ENCODE results near the gene KRTAP26-1. TPM values are rescaled to one million over a fixed set of nuclear protein-coding genes. Genes with fewer than 3 reads are reported as not detected.

Gene KRTAP26-1
- polyA plus RNA-seq, 3 donors: not detected

DNA sequence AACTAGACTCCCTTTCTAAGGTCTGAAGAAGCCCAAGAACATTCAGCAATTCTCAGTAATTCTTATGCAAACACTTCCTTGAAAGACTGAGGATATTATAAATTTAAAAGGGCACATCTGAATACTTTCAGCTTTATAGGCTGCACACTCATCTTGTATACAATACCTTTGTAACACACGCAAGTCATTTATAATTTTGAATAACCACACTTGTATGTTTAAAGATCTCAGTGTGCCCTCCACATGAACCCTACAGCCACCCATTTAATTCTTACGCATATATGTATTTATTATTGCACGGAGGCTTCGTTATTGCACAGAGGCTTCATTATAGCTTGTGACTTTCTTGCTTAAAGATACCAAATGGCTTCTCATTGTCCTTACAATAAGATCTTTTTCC lies 18.6 kb upstream of the KRTAP26-1 start:
- no peak overlapping the region for H3K4me3 Mint-ChIP-seq
- intact Hi-C loops (cut with micrococcal nuclease): no loop called here
- no peak for DNase-seq
- 100% methylated on average over 2 of the region's 4 CpGs for WGBS (ENCODE audit: insufficient coverage)
- no peak overlapping the region for H3K4me2 ChIP-seq (replicated peaks; ENCODE audit: extremely low read depth, low read length, poor library complexity, severe bottlenecking)
- no peaks in the 10 kb centered on the region for H3K9me3 ChIP-seq (replicated peaks in 1 of 2; ENCODE audit: control insufficient read depth in 1 of 2, insufficient read depth in 1 of 2, low read length in 2 of 2)
- H3K4me3 ChIP-seq (replicated peaks in 1 of 3; ENCODE audit: low read depth in 2 of 3, low read length in 3 of 3): no peak overlapping the region
- TF ChIP-seq CTCF (IDR thresholded peaks at IDR 0.05): no peak
- peaks cover 0 to 2% (median 0%) of the 10 kb centered on the region in 7 donors for H3K9me3 Mint-ChIP-seq
- H2AFZ ChIP-seq (ENCODE audit: insufficient read depth, low read depth, low read length, poor library complexity, severe bottlenecking): no peak overlapping the region
- H4K20me1 ChIP-seq (ENCODE audit: insufficient read depth, low read length): no peaks in the 10 kb centered on the region
- H3K79me2 ChIP-seq (ENCODE audit: insufficient read depth, low read length): no peaks in the 10 kb centered on the region
- H3K4me1 Mint-ChIP-seq: no peaks in the 10 kb centered on the region
- H3K36me3 Mint-ChIP-seq: no peaks in the 10 kb centered on the region
- no peaks in the 10 kb centered on the region for H3K4me1 ChIP-seq (ENCODE audit: control insufficient read depth in 1 of 2, insufficient read depth in 2 of 2, low read length in 2 of 2)
- no peak overlapping the region for H3K9ac ChIP-seq (ENCODE audit: insufficient read depth, low read length, poor library complexity, severe bottlenecking)
- H3K27ac ChIP-seq (ENCODE audit: low read depth in 1 of 2, low read length in 2 of 2): no peak overlapping the region
- no peaks in the 10 kb centered on the region for H3K27me3 ChIP-seq (ENCODE audit: control insufficient read depth in 2 of 2, insufficient read depth in 2 of 2, low read length in 2 of 2)
- no peaks in the 10 kb centered on the region for H3K36me3 ChIP-seq (replicated peaks in 1 of 2; ENCODE audit: control insufficient read depth in 1 of 2, insufficient read depth in 2 of 2, low read length in 2 of 2)
- H3K27me3 Mint-ChIP-seq (ENCODE audit: low read depth in 3 of 3): peaks cover 0 to 4% (median 2%) of the 10 kb centered on the region in 3 donors
- no peak overlapping the region for H3K27ac Mint-ChIP-seq

DNA sequence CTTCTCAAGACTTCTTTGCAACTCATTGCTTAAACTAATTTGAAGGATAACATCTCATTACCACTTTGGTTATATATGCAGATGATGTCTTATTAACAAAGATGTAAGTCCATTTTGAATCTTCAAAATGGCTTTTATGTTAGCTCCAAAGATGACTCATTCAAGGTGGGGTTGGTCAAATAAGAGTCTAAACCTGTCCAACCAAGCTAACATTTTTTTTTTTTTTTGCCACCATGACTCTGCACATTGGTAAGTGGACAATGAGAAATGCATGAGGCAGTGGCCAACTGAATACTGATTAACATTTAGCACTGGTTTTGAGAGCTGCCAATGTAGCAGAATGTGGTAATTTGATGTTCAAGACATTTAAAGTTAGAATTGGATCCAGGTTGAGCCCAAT lies 17.7 kb upstream of the KRTAP26-1 start:
- no peaks in the 10 kb centered on the region for H3K36me3 Mint-ChIP-seq

More for the DNA sequence above, 17.7 kb upstream of the KRTAP26-1 start:
- no peaks in the 10 kb centered on the region for H4K20me1 ChIP-seq (ENCODE audit: insufficient read depth, low read length)
- H3K79me2 ChIP-seq (ENCODE audit: insufficient read depth, low read length): no peaks in the 10 kb centered on the region
- intact Hi-C loops (cut with micrococcal nuclease): no loop called here
- H3K9me3 ChIP-seq (replicated peaks in 1 of 2; ENCODE audit: control insufficient read depth in 1 of 2, insufficient read depth in 1 of 2, low read length in 2 of 2): no peaks in the 10 kb centered on the region
- no peaks in the 10 kb centered on the region for H3K36me3 ChIP-seq (replicated peaks in 1 of 2; ENCODE audit: control insufficient read depth in 1 of 2, insufficient read depth in 2 of 2, low read length in 2 of 2)
- H3K27ac ChIP-seq (ENCODE audit: low read depth in 1 of 2, low read length in 2 of 2): no peak overlapping the region
- H3K27me3 ChIP-seq (ENCODE audit: control insufficient read depth in 2 of 2, insufficient read depth in 2 of 2, low read length in 2 of 2): no peaks in the 10 kb centered on the region
- no peak overlapping the region for H3K4me3 ChIP-seq (replicated peaks in 1 of 3; ENCODE audit: low read depth in 2 of 3, low read length in 3 of 3)
- no peak overlapping the region for H3K4me3 Mint-ChIP-seq
- peaks cover 0 to 2% (median 0%) of the 10 kb centered on the region in 3 donors for H3K27me3 Mint-ChIP-seq (ENCODE audit: low read depth in 3 of 3)
- DNase-seq: no peak
- no peak overlapping the region for H3K9ac ChIP-seq (ENCODE audit: insufficient read depth, low read length, poor library complexity, severe bottlenecking)
- H3K27ac Mint-ChIP-seq: no peak overlapping the region
- no peaks in the 10 kb centered on the region for H3K4me1 ChIP-seq (ENCODE audit: control insufficient read depth in 1 of 2, insufficient read depth in 2 of 2, low read length in 2 of 2)
- H2AFZ ChIP-seq (ENCODE audit: insufficient read depth, low read depth, low read length, poor library complexity, severe bottlenecking): no peak overlapping the region
- H3K4me1 Mint-ChIP-seq: no peaks in the 10 kb centered on the region
- H3K9me3 Mint-ChIP-seq: peaks cover 0 to 2% (median 0%) of the 10 kb centered on the region in 7 donors
- TF ChIP-seq CTCF (IDR thresholded peaks at IDR 0.05): no peak
- no peak overlapping the region for H3K4me2 ChIP-seq (replicated peaks; ENCODE audit: extremely low read depth, low read length, poor library complexity, severe bottlenecking)

All from CD14-positive monocyte (primary cell).